GM12878 (cell line): ENCODE results near the gene TRAF3.

Source experiments
- BCL11A ChIP-seq: IDR thresholded peaks from 2 replicates; pipeline ENCODE4 v1.6.1; 2011; ENCODE audit warnings: low read depth, low read length
- EZH2 ChIP-seq: IDR thresholded peaks from 2 replicates; pipeline ENCODE4 v1.6.1; 2012; ENCODE audit warnings: low read depth, mild to moderate bottlenecking, control low read depth, inconsistent platforms, low read length, borderline replicate concordance; ENCODE audit not compliant: control insufficient read depth
- FOXK2 ChIP-seq: fragments of 450-650 bp; IDR thresholded peaks from 2 replicates; pipeline ENCODE4 v1.6.1; 2017; ENCODE audit warnings: mild to moderate bottlenecking, moderate library complexity
- MEF2B ChIP-seq: fragments of 450-650 bp; IDR thresholded peaks from 2 replicates; pipeline ENCODE4 v1.6.1; 2018; ENCODE audit warnings: mild to moderate bottlenecking, moderate library complexity; ENCODE audit not compliant: partially characterized antibody, poor library complexity, severe bottlenecking
- RAD21 ChIP-seq: IDR thresholded peaks from 2 replicates; pipeline ENCODE4 v1.6.1; 2011; ENCODE audit warnings: mild to moderate bottlenecking, low read depth, low read length, moderate library complexity; ENCODE audit not compliant: insufficient read depth
- ZNF384 ChIP-seq: IDR thresholded peaks from 2 replicates; pipeline ENCODE4 v1.6.1; 2012; ENCODE audit warnings: low read depth, mild to moderate bottlenecking, low read length, improper control_type of control experiment, borderline replicate concordance
- TF ChIP-seq, protein P1 (sequence below), 3 experiments: IDR thresholded peaks in 2 of 3; conservative IDR thresholded peaks in 1 of 3; 2 replicates each; pipeline ENCODE4 v1.5.1; 2011; ENCODE audit warnings: low read depth in 3 of 3, low read length in 3 of 3, mild to moderate bottlenecking in 3 of 3, control low read depth in 2 of 3, moderate library complexity in 2 of 3, inconsistent platforms in 1 of 3, mixed read lengths in 1 of 3; ENCODE audit not compliant: control insufficient read depth in 2 of 3, insufficient read depth in 1 of 3; ENCODE audit errors: extremely low read depth in 1 of 3

DNA sequence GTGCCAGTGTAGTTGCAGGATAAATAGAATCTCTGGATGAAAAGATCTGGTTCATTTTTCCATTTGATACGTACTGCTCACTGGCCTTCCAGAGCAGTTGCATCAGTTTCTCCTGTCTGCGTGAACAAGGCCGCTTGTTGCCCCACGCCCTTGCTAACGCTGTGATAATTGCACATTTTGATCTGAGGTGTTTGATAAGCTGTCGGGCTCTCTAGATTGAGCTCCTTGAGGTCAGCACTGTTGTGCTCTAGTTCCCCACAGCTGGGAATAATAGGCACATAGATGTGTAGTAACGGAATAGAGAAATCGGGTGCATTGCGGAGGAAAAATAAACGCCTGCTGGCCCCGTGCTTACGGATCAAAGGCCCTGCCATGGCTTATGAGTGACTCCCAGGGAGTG, 42.8 kb upstream of the TRAF3 start:
- TF ChIP-seq EZH2 (no peak), FOXK2 (no peak), BCL11A (no peak), MEF2B (no peak), ZNF384 (no peak), RAD21 (no peak)
- TF ChIP-seq, protein P1, sequence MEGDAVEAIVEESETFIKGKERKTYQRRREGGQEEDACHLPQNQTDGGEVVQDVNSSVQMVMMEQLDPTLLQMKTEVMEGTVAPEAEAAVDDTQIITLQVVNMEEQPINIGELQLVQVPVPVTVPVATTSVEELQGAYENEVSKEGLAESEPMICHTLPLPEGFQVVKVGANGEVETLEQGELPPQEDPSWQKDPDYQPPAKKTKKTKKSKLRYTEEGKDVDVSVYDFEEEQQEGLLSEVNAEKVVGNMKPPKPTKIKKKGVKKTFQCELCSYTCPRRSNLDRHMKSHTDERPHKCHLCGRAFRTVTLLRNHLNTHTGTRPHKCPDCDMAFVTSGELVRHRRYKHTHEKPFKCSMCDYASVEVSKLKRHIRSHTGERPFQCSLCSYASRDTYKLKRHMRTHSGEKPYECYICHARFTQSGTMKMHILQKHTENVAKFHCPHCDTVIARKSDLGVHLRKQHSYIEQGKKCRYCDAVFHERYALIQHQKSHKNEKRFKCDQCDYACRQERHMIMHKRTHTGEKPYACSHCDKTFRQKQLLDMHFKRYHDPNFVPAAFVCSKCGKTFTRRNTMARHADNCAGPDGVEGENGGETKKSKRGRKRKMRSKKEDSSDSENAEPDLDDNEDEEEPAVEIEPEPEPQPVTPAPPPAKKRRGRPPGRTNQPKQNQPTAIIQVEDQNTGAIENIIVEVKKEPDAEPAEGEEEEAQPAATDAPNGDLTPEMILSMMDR (IDR thresholded peaks at IDR 0.05 in 2 of 3, conservative IDR thresholded peaks at IDR 0.05 in 1 of 3; ENCODE audit: control insufficient read depth in 2 of 3, extremely low read depth in 1 of 3, insufficient read depth in 1 of 3, low read depth in 3 of 3, low read length in 3 of 3), result no peak
